ENCODE measurements around the gene MGMT. TPM values are rescaled to one million over a fixed set of nuclear protein-coding genes. Genes with fewer than 3 reads are reported as not detected.

MGMT gene
- total RNA-seq, 1 experiment from 2014 or later: 21.1 TPM

DNA sequence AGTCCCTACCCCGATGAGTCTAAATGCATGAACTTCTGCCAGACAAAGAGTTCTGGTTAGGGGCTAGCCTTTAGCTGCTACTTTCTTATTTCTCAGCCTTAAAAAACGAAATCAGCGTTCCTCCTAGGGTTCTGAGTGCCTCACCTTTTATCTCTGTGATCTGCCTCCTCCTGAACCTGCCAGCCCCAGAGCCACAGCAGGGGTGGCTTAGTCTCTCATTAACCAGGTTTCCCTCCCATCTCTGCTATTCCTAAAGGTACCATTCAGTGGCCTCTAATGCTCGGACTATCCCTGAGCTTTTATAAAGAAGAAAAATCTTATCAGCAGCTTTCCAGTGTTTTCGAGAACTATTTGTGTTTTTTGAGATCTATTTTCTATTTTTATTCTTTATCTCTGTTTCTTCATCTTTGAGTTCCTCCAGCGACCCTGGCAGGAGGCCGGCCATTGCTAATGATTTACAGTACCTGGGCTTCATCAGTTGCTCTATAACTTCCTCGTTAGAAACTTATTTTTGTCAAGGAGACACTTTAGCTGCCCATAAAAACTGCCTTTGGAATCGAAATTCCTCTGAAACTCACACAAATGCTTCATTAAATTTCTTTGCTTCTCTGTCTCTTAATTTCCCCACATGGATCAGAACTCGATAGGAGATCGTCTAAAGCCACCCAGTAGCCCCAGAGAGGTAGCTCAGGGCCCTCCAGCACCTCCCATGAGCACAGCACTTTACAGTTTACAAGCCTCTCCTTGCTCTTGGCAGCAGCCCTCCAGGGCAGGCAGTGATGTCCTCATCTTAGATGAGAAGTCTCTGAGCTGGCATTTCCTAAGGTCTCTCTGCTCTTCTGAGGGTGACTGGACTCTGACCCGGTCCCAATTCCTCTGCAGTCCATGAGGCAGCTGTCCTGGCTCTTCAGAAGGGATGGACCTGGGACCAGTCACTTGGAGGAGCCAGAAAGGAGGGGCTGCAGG, 347.9 kb downstream of the MGMT start:
- peak; percentile 41 for DNase-seq
- no peaks in the 10 kb centered on the region for H3K27me3 ChIP-seq
- H3K9me3 ChIP-seq: no peaks in the 10 kb centered on the region
- no peaks in the 10 kb centered on the region for H3K36me3 ChIP-seq
- no peak overlapping the region for H3K4me3 ChIP-seq

DNA sequence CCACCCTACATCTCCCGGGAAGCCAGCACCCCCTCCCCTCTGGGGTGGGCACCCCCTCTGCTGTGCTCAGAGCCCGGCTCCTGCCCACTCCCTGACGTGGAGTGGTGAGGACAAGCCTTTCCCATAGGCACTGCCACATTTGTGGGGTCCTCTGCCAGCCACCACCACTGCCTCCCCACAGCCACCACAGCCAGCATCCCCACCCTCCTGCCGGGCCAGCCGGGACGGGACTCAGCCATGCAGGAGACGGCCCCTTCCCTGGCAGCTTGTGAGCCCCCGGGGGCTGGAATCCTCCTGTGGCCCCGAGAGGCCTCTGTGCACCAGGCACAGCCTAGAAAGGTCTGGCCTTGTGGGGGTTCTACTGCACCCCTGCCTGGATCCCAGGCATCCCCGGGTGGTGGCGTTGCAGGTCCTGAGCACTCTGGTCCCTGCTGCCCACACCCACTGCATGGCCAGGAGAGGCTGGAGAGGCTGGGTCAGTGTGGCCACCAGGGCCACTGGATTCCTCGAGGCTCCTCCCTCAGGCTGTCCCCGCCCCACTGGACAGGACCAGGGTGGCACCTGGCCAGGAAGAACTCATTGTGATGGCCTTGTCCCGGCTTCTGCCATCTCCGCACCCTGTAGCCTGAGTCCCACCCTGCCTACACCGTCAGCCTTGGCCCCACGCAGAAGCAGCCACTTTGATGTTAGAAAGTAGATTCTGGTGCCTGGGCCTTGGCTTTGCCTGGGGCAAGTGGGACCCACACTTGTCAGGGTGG, 349.0 kb downstream of the MGMT start:
- no peaks in the 10 kb centered on the region for H3K36me3 ChIP-seq
- H3K27me3 ChIP-seq: no peaks in the 10 kb centered on the region; the same call in 1 of the 2 replicates
- H3K9me3 ChIP-seq: no peaks in the 10 kb centered on the region
- no peak overlapping the region for H3K4me3 ChIP-seq
- DNase-seq: no peak

DNA sequence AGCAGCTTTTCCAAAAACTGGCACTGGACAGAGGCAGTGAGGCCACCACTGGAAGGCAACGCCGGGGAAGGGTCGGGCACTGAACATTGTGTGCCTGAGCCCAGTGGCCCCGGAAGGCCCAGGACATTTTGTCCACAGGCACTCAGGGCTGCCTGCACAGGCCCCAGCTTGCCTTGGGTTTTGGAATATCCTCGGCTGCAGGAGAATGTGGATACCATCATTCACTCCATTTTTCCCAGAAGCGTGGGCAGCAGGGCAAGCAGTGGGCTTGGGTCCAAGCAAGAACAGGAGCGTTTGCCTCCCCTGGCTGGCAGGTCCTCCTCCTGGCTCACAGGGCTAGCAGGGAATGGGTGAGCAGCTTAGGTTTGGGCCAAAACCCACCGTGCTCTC, 349.6 kb downstream of the MGMT start:
- H3K4me3 ChIP-seq: no peak overlapping the region
- DNase-seq: no peak
- H3K36me3 ChIP-seq: no peaks in the 10 kb centered on the region

More for the DNA sequence above, 349.6 kb downstream of the MGMT start:
- Histone ChIP-seq H3K9me3 (no peaks in the 10 kb centered on the region), H3K27me3 (no peaks in the 10 kb centered on the region; the same call in 1 of the 2 replicates)

Measured in MG63 (cell line).